Epithelial cell of proximal tubule (primary cell): ENCODE results near the gene KIF4B. TPM values are rescaled to one million over a fixed set of nuclear protein-coding genes. Genes with fewer than 3 reads are reported as not detected.
"Not testable (repeated sequence)": the region's sequence is repeated elsewhere in the genome, so short reads cannot be mapped to it uniquely, and the experiment has no call there.

Experiments
- DNase-seq: peaks from one replicate; pipeline ENCODE4 v3.0.0-alpha.2; 2011; ENCODE audit warnings: low read depth
- H3K4me3 ChIP-seq: 2 replicates; pipeline ENCODE4 v1.5.1; 2011; ENCODE audit warnings: low read depth, mild to moderate bottlenecking, low read length
- total RNA-seq: library from RNA; depleted of rRNA; stranded (reverse); fragments of >200 nt; gene quantifications from 2 replicates; pipeline ENCODE4 v1.2.3, GENCODE V29; 2015
- TF ChIP-seq, protein P1 (sequence below): conservative IDR thresholded peaks from 2 replicates; pipeline ENCODE4 v1.5.1; 2012; ENCODE audit warnings: low read depth, mild to moderate bottlenecking, low read length

KIF4B gene
- total RNA-seq, 1 donor from 2014 or later = not detected

DNA sequence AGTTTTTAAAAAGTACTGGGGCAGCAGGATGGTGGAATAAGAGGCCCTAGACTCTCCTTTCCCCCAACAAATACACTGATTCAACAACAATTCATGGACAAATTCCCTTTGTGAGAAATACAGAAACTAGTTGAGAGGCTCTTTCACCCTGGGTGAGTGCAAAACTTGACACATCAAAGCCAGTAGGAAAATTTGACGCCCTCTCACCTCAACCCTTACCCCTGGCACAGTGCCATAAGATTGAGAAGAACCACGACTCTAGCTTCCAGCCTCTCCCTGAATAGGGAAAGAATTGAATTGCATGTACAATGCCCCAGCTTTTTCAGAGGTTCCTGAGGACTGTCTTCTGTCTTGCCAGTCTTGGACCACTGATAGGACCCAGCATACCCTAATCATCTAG lies 12.3 kb downstream of the KIF4B start:
- TF ChIP-seq, protein P1, sequence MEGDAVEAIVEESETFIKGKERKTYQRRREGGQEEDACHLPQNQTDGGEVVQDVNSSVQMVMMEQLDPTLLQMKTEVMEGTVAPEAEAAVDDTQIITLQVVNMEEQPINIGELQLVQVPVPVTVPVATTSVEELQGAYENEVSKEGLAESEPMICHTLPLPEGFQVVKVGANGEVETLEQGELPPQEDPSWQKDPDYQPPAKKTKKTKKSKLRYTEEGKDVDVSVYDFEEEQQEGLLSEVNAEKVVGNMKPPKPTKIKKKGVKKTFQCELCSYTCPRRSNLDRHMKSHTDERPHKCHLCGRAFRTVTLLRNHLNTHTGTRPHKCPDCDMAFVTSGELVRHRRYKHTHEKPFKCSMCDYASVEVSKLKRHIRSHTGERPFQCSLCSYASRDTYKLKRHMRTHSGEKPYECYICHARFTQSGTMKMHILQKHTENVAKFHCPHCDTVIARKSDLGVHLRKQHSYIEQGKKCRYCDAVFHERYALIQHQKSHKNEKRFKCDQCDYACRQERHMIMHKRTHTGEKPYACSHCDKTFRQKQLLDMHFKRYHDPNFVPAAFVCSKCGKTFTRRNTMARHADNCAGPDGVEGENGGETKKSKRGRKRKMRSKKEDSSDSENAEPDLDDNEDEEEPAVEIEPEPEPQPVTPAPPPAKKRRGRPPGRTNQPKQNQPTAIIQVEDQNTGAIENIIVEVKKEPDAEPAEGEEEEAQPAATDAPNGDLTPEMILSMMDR = no peak
- H3K4me3 ChIP-seq = no peak overlapping the region
- no peak for DNase-seq

DNA sequence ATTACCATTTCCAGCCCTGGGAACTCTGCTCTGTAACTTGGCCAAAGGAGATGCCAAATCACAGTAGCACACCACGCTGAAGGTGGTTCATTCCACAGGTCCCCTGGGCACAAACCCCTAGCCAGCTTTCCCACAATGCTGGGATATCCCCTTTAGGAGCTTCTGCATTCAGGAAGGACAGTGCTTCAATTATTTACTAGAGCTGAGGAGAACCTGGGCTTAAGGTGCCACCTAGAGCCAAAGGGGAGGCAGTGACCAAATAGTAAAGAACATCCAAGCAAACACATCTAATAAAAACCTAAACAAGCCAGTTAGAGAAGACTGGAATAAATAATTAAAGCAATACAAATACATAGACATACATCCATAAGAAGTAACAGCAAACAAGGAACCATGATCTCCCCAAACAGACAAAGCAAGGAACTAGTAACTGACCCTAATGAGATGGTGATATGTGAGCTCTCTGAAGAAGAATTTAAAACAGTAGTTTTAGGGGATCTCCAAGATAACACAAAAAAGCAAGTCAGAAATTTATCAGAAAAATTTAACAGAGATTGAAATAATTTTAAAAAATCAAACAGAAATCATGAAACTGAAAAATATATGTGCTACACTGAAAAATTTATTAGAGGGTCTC lies 14.6 kb downstream of the KIF4B start:
- TF ChIP-seq, protein P1 = peak; percentile 63
- DNase-seq = no peak
- H3K4me3 ChIP-seq = no peak overlapping the region

DNA sequence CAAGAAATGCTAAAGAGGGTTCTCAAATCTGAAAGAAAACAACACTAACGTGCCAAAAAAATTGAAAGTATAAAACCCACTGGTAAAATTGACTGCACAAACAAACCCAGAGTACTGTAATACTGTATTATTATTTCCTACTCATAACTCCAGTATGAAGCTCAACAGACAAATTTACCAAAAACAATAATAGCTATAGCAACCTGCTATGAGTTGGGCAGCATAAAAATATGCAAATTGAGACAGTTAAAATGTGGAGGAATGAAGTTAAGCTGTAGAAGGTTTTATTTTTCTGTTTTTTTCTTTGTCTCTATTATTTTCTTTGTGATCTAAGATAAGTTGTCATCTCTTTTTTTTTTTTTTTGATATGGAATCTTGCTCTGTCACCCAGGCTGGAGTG lies 15.7 kb downstream of the KIF4B start:
- no peak for DNase-seq
- H3K4me3 ChIP-seq = no peak overlapping the region
- TF ChIP-seq, protein P1 = no peak

DNA sequence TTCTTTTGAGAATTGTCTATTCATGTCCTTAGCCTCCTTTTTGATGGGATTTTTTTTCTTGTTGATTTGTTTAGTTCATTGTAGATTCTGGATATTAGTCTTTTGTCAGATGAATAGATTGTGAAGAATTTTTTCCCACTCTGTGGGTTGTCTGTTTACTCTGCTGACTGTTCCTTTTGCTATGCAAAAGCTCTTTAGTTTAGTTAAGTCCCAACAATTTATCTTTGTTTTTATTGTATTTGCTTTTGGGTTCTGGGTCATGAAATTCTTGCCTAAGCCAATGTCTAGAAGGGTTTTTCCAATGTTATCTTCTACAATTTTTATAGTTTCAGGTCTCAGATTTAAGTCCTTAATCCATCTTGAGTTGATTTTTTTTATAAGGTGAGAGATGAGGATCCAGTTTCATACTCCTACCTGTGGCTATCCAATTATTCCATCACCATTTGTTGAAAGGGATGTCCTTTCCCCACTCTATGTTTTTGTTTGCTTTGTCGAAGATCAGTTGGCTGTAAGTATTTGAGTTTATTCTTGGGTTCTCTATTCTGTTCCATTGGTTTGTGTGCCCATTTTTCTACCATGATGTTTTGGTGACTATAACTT lies 20.7 kb downstream of the KIF4B start:
- not testable (repeated sequence) for DNase-seq, H3K4me3 ChIP-seq

DNA sequence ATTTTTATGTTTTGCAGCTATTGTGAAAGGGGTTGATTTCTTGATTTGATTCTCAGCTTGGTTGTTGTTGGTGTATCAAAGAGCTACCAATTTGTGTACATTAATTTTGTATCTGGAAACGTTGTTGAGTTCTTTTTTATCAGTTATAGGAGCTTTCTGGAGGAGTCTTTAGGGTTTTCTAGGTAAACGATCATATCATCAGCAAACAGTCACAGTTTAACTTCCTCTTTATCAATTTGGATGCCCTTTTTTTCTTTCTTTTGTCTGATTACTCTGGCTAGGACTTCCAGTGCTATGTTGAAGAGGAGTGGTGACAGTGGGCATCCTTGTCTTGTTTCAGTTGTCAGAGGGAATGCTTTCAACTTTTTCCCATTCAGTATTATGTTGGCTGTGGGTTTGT lies 21.5 kb downstream of the KIF4B start:
- DNase-seq, H3K4me3 ChIP-seq: not testable (repeated sequence)

DNA sequence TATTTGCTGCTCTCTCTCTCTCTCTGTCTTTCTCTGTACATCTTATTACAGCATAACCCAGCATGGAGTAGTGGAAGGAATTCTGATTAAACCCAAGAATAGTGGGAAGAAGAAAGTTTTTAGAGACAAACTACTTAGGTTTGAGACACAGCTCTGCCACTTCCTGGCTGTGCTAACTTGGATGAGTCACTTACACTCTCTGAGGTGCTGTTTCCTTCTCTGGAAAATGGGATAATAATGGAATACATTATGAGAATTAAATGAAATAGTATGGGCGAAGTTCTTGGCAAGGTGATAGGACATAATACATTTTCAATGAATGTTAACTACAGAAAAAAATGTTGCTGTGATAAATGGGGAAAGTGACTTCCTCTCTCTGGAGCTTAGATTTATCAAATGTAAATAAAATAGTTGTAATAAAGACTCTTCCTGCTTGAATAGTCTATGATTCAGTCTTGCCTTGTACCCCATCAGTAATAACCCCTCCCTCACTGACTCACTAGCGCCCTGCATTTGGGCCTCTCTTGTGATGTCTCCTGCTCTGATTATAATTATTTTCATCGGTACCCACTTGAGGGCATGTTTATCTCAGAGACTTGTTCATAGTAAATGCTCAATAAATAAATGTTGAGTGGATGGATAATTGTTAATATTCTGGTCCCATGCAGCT lies 27.6 kb downstream of the KIF4B start:
- TF ChIP-seq, protein P1 = no peak
- DNase-seq = no peak
- no peak overlapping the region for H3K4me3 ChIP-seq

DNA sequence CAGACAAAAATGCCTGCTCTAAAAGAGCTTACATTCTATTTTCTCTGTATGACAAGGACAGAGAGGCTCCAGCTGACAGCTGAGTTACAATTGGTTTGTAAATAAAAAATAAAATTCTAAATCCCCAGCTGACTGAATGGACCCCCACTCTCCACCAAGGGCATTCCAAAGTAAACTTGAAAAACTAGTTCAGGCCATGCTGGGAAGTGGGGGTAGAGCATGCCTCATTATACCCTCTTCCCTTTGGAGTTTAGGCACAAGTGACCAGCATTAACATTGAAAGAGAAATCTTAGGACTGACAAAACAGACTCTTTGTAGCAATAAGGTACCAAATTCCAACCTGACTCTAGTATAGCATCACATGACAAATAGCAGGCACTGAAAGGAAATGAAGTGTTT lies 31.0 kb downstream of the KIF4B start:
- TF ChIP-seq, protein P1 = no peak
- H3K4me3 ChIP-seq = no peak overlapping the region
- DNase-seq = no peak

DNA sequence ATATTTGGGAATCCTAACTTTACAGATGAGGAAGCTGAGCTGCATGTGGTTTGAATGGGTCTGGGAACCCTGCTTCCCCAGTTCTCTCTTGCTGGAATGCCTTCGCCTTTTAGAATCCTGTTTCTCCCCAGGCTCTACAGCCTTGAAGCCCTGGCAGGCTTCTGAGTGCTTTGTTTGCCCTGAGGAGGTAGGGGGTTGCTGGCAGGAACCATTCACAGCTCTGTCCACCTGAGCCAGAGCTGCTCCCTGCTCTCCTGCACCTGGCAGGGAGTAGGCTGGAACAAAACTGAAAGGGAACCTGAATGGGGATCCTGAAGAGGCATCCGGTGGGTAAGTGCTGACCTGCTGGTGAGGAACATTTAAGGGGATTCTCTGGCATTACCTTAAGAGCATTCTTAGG lies 33.0 kb downstream of the KIF4B start:
- no peak for DNase-seq
- TF ChIP-seq, protein P1 = no peak
- H3K4me3 ChIP-seq = no peak overlapping the region
